H9 (cell line): ENCODE data around the gene DOCK2. TPM values are rescaled to one million over a fixed set of nuclear protein-coding genes. Genes with fewer than 3 reads are reported as not detected.
A peak's percentile ranks its signal among the peaks of the same experiment; 100 is the strongest.

Source experiments
- DNase-seq: peaks from one replicate; pipeline ENCODE4 v3.0.0-alpha.2; 2017
- H2AFZ ChIP-seq: one replicate; pipeline ENCODE4 v1.6.1; 2013; ENCODE audit warnings: mild to moderate bottlenecking, low read length, control low read depth, moderate library complexity
- H2AK5ac ChIP-seq: 2 replicates; pipeline ENCODE4 v1.6.1; 2013; ENCODE audit warnings: low read length, control low read depth, mixed read lengths; ENCODE audit not compliant: insufficient read length
- H2BK120ac ChIP-seq: one replicate; pipeline ENCODE4 v1.6.1; 2013; ENCODE audit warnings: low read depth, mild to moderate bottlenecking, low read length, control low read depth, inconsistent platforms; ENCODE audit not compliant: poor library complexity, severe bottlenecking
- H2BK12ac ChIP-seq: 2 replicates; pipeline ENCODE4 v1.6.1; 2013; ENCODE audit warnings: low read length, control low read depth, mixed read lengths, low read depth; ENCODE audit not compliant: insufficient read length
- H2BK15ac ChIP-seq: 2 replicates; pipeline ENCODE4 v1.6.1; 2013; ENCODE audit warnings: low read depth, low read length, control low read depth
- H2BK20ac ChIP-seq: one replicate; pipeline ENCODE4 v1.6.1; 2013; ENCODE audit warnings: low read depth, mild to moderate bottlenecking, low read length, control low read depth, inconsistent platforms; ENCODE audit not compliant: poor library complexity, severe bottlenecking
- H2BK5ac ChIP-seq: 2 replicates; pipeline ENCODE4 v1.6.1; 2013; ENCODE audit warnings: low read length, control low read depth, mixed read lengths; ENCODE audit not compliant: insufficient read length
- H3K14ac ChIP-seq: 2 replicates; pipeline ENCODE4 v1.6.1; 2013; ENCODE audit warnings: low read length, control low read depth; ENCODE audit not compliant: insufficient read depth
- H3K18ac ChIP-seq: 2 replicates; pipeline ENCODE4 v1.6.1; 2013; ENCODE audit warnings: low read depth, mild to moderate bottlenecking, mixed read lengths, low read length, control low read depth; ENCODE audit not compliant: insufficient read length
- H3K23ac ChIP-seq: 2 replicates; pipeline ENCODE4 v1.6.1; 2013; ENCODE audit warnings: low read length, control low read depth, mixed read lengths, low read depth; ENCODE audit not compliant: insufficient read length
- H3K23me2 ChIP-seq: 2 replicates; pipeline ENCODE4 v1.6.1; 2013; ENCODE audit warnings: low read depth, mild to moderate bottlenecking, mixed read lengths, low read length, control low read depth; ENCODE audit not compliant: insufficient read length, poor library complexity, severe bottlenecking
- H3K27ac ChIP-seq: 2 replicates; pipeline ENCODE4 v1.5.1; 2013; ENCODE audit warnings: low read length, control low read depth, mixed read lengths, low read depth; ENCODE audit not compliant: insufficient read length
- H3K27me3 ChIP-seq: 2 replicates; pipeline ENCODE4 v1.6.1; 2013; ENCODE audit warnings: low read length, control low read depth, inconsistent platforms; ENCODE audit not compliant: insufficient read depth
- H3K4ac ChIP-seq: 2 replicates; pipeline ENCODE4 v1.6.1; 2013; ENCODE audit warnings: low read depth, mild to moderate bottlenecking, control low read depth, inconsistent platforms, low read length, moderate library complexity
- H3K4me1 ChIP-seq: 2 replicates; pipeline ENCODE4 v1.6.1; 2013; ENCODE audit warnings: low read length, control low read depth, inconsistent platforms; ENCODE audit not compliant: insufficient read depth
- H3K4me2 ChIP-seq: 2 replicates; pipeline ENCODE4 v1.6.1; 2013; ENCODE audit warnings: low read length, control low read depth, mixed read lengths; ENCODE audit not compliant: insufficient read length, insufficient read depth
- H3K56ac ChIP-seq: 2 replicates; pipeline ENCODE4 v1.6.1; 2013; ENCODE audit warnings: low read depth, mild to moderate bottlenecking, mixed read lengths, low read length, control low read depth; ENCODE audit not compliant: insufficient read length
- H3K79me1 ChIP-seq: 2 replicates; pipeline ENCODE4 v1.6.1; 2013; ENCODE audit warnings: low read depth, mild to moderate bottlenecking, moderate library complexity, low read length, control low read depth, inconsistent platforms; ENCODE audit not compliant: insufficient read depth, poor library complexity, severe bottlenecking
- H3K79me2 ChIP-seq: 2 replicates; pipeline ENCODE4 v1.6.1; 2013; ENCODE audit warnings: low read length, control low read depth, inconsistent platforms; ENCODE audit not compliant: insufficient read depth
- H3K9ac ChIP-seq: 2 replicates; pipeline ENCODE4 v1.6.1; 2013; ENCODE audit warnings: low read length, control low read depth, mixed read lengths; ENCODE audit not compliant: insufficient read length; ENCODE audit errors: extremely low read depth
- H3K9me3 ChIP-seq: one replicate; pipeline ENCODE4 v1.6.1; 2013; ENCODE audit warnings: low read depth, low read length, inconsistent platforms; ENCODE audit not compliant: control insufficient read depth
- H3T11ph ChIP-seq: one replicate; pipeline ENCODE4 v1.6.1; 2013; ENCODE audit warnings: mild to moderate bottlenecking, low read length, control low read depth, inconsistent platforms
- H4K20me1 ChIP-seq: one replicate; pipeline ENCODE4 v1.6.1; 2013; ENCODE audit not compliant: control insufficient read depth, insufficient read length, insufficient read depth
- H4K5ac ChIP-seq: 2 replicates; pipeline ENCODE4 v1.6.1; 2013; ENCODE audit warnings: low read depth, mild to moderate bottlenecking, mixed read lengths, low read length, control low read depth; ENCODE audit not compliant: insufficient read length
- H4K8ac ChIP-seq: replicated peaks from 2 replicates; pipeline ENCODE4 v1.6.1; 2013; ENCODE audit warnings: low read length, control low read depth, mixed read lengths, low read depth; ENCODE audit not compliant: insufficient read length
- H4K91ac ChIP-seq: 2 replicates; pipeline ENCODE4 v1.6.1; 2013; ENCODE audit warnings: low read depth, mild to moderate bottlenecking, moderate library complexity, mixed read lengths, low read length, control low read depth; ENCODE audit not compliant: insufficient read length
- H3K27ac Mint-ChIP-seq, 3 experiments: 2 replicates in 2 of 3; 3 replicates in 1 of 3; pipeline ENCODE4 v1.8.0; 2020 to 2021; ENCODE audit warnings: mixed read lengths in 3 of 3, mild to moderate bottlenecking in 1 of 3, moderate library complexity in 1 of 3
- H3K27me3 Mint-ChIP-seq: 2 replicates; pipeline ENCODE4 v1.8.0; 2021; ENCODE audit warnings: low read depth, mild to moderate bottlenecking, moderate library complexity, mixed read lengths
- H3K36me3 Mint-ChIP-seq, 3 experiments: 2 replicates in 2 of 3; 3 replicates in 1 of 3; pipeline ENCODE4 v1.8.0; 2020 to 2021; ENCODE audit warnings: low read depth in 3 of 3, mixed read lengths in 3 of 3; ENCODE audit not compliant: insufficient read depth in 1 of 3
- H3K4me1 Mint-ChIP-seq, 2 experiments: 2 replicates each; pipeline ENCODE4 v1.8.0; 2020; ENCODE audit warnings: mixed read lengths in 2 of 2
- H3K4me3 Mint-ChIP-seq, 2 experiments: 2 replicates in 1 of 2; 3 replicates in 1 of 2; pipeline ENCODE4 v1.8.0; 2020 to 2021; ENCODE audit warnings: mild to moderate bottlenecking in 2 of 2, mixed read lengths in 2 of 2, moderate library complexity in 1 of 2
- H3K9me3 Mint-ChIP-seq, 2 experiments: 2 replicates in 1 of 2; 3 replicates in 1 of 2; pipeline ENCODE4 v1.8.0; 2020; ENCODE audit warnings: mild to moderate bottlenecking in 2 of 2, mixed read lengths in 2 of 2, moderate library complexity in 1 of 2
- CTCF ChIP-seq: fragments of 200-600 bp; sonication (generic); conservative IDR thresholded peaks from 3 replicates; pipeline ENCODE4 v1.8.0; 2021; ENCODE audit warnings: antibody characterized with exemption, mild to moderate bottlenecking
- WGBS: extraction: QIAGEN DNeasy Blood & Tissue Kit; methylation state at CpG from one replicate; pipeline ENCODE4 v1.1.7; 2013; ENCODE audit warnings: missing lambda C conversion rate, low lambda C conversion rate, mixed read lengths; ENCODE audit not compliant: insufficient read length; ENCODE audit errors: extremely low coverage; 5-methylcytosine and 5-hydroxymethylcytosine counted together
- total RNA-seq: library from RNA; stranded (reverse); gene quantifications from 2 replicates; pipeline ENCODE4 v1.2.1, GENCODE V29; 2021

The DOCK2 gene
- total RNA-seq, 1 experiment from 2014 or later: 7.8 TPM

GRCh38 chr5:169850409-169850808 is 213.3 kb downstream of the DOCK2 start:
- peak; percentile 61 for TF ChIP-seq CTCF
- Histone ChIP-seq H2AFZ (no peak overlapping the region), H2BK5ac (no peak overlapping the region), H4K5ac (no peak overlapping the region), H3K56ac (no peak overlapping the region), H4K8ac (no peak overlapping the region), H3K4me1 (no peaks in the 10 kb centered on the region), H2BK120ac (no peak overlapping the region), H2BK12ac (no peak overlapping the region), H4K91ac (no peak overlapping the region), H3K4ac (no peak overlapping the region), H3K14ac (no peak overlapping the region), H3K18ac (no peak overlapping the region), H2BK20ac (no peak overlapping the region), H3K79me1 (no peaks in the 10 kb centered on the region), H4K20me1 (no peaks in the 10 kb centered on the region), H2BK15ac (no peak overlapping the region), H3K23ac (no peak overlapping the region), H3K23me2 (no peaks in the 10 kb centered on the region), H2AK5ac (no peak overlapping the region), H3K9me3 (peaks cover 7% of the 10 kb centered on the region), H3K79me2 (no peaks in the 10 kb centered on the region), H3K4me2 (no peak overlapping the region), H3K9ac (no peak overlapping the region), H3K27ac (no peak overlapping the region), H3K27me3 (no peaks in the 10 kb centered on the region), H3T11ph (no peak overlapping the region)
- peaks cover 23% of the 10 kb centered on the region in 2 experiments for H3K9me3 Mint-ChIP-seq
- peaks cover 0 to 2% of the 10 kb centered on the region in 2 experiments; a peak in 1 of 4 replicates for H3K4me1 Mint-ChIP-seq
- no CpG with 5 or more reads among the region's 2 CpGs for WGBS
- no peaks in the 10 kb centered on the region; the same call in 1 of the 2 replicates for H3K27me3 Mint-ChIP-seq
- no peak for DNase-seq
- H3K27ac Mint-ChIP-seq: no peak overlapping the region
- H3K36me3 Mint-ChIP-seq: peaks cover 6 to 15% (median 13%) of the 10 kb centered on the region in 3 experiments; a peak in 6 of 7 replicates
- no peak overlapping the region for H3K4me3 Mint-ChIP-seq
